22Rv1 (cell line): ENCODE measurements around the gene SLC5A2.
"Not testable (repeated sequence)": the region's sequence is repeated elsewhere in the genome, so short reads cannot be mapped to it uniquely, and the experiment has no call there.

Experiments
- H3K27ac ChIP-seq: fragments of 450-650 bp; 2 replicates; pipeline ENCODE4 v1.5.1; 2017
- CTCF ChIP-seq: fragments of 450-650 bp; IDR thresholded peaks from 2 replicates; pipeline ENCODE4 v1.5.1; 2017; ENCODE audit warnings: mild to moderate bottlenecking
- ZFX ChIP-seq: fragments of 450-650 bp; IDR thresholded peaks from 2 replicates; pipeline ENCODE4 v1.6.1; 2017; ENCODE audit warnings: antibody characterized with exemption, borderline replicate concordance

SLC5A2 gene

DNA sequence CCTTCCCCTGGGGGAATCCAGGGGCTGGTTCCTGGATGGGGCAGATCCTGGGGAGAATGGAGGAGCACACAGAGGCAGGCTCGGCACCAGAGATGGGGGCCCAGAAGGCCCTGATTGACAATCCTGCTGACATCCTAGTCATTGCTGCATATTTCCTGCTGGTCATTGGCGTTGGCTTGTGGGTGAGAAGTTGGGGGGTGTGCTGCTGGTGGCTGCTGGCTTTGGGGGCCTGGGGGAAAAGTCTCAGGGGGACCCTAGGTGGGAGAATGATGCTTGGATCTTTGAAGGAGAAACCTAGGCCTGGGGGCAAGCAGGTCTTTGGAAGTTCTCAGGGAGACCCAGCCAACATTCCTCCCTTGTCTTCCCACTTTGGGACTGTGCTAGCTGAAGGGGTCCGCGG is at the start of gene SLC5A2:
Gene SLC5A2, plus strand, starts transcription at position 43 of the 400 bp plus-strand sequence. Its CDS starts 14 bp downstream, at position 57.
- H3K27ac ChIP-seq, result no peak within 1 kb of the TSS
- TF ChIP-seq CTCF (no peak), ZFX (no peak)

DNA sequence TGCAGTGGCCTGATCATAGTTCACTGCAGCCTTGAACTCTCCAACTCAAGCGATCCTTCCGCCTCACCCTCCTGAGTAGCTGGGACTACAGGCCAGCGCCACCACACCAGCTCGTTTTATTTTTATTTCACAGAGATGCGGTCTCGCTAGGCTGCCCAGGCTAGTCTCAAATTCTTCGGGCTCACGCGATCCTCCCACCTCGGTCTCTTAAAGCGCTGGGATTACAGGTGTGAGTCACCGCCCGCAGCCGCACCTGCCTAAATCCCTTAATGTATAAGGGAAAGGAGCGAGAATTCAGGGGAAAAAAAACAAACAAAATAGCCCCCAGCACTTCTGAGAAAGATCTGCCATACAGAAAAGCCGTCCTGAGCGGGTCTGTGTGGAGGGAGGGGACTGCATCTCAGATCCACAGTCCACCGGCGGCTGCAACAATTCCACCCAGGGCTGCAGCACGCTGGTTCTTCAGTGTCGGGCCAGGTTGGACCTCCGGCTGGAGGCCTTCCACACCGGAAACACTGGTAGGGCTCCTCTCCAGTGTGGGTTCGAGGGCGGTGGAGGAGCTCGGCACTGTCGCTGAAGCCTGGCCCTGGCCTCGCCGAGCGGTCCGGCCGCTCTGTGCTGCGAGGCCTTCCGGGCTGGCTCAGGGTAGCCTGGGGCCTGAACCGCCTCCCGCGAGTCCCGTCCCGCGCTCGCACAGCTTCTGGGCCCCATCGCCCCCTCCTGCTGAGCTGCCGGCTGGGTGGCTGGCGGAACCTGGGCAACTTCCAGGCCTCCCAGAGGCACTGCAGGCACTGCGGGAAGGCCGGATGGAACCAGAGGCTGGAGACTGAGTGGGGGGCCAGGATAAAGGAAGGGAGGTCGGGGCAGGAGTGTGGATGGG is 47.3 kb upstream of the SLC5A2 start:
- no peak overlapping the region for H3K27ac ChIP-seq
- TF ChIP-seq CTCF (no peak), ZFX (no peak)

- no peak overlapping the region for H3K27ac ChIP-seq
- TF ChIP-seq ZFX, result no peak
- no peak for TF ChIP-seq CTCF
Observed at GRCh38 chr16:31436221-31437045, 46.5 kb upstream of the SLC5A2 start.

- TF ChIP-seq ZFX, result no peak
- TF ChIP-seq CTCF, result no peak
Observed at GRCh38 chr16:31438414-31438813, 44.5 kb upstream of the SLC5A2 start.

GRCh38 chr16:31439023-31439422 is 43.9 kb upstream of the SLC5A2 start:
- H3K27ac ChIP-seq, result not testable (repeated sequence)

More at GRCh38 chr16:31438414-31438813, 44.5 kb upstream of the SLC5A2 start:
- H3K27ac ChIP-seq, result no peak overlapping the region

DNA sequence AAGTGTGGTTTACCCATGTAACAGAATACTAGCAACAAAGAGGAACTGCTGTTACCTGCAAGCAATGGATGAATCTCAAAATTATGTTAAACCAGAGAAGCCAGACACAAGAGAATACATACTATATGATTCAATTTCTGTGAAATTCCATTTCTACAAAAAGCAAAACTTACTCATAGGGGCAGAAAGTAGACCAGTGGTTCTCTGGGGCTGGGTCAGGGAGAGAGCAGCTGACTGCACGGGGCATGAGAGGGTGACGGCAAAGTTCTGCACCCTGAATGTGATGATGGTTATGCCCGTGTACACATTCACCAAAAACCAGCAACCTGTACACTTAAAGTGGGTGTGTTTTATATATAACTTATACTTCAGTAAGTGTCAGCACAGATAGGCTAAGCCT is 43.4 kb upstream of the SLC5A2 start:
- no peak for TF ChIP-seq ZFX
- TF ChIP-seq CTCF, result no peak

GRCh38 chr16:31440516-31441184 is 42.3 kb upstream of the SLC5A2 start:
- TF ChIP-seq CTCF (no peak), ZFX (no peak)
- H3K27ac ChIP-seq, result no peak overlapping the region

More for the DNA sequence above, 43.4 kb upstream of the SLC5A2 start:
- H3K27ac ChIP-seq, result no peak overlapping the region
